IPS-18c (cell line): ENCODE measurements around the gene FASTK.

ENCODE experiments used
- H3K4me3 ChIP-seq: 2 replicates; pipeline ENCODE4 v1.7.0; 2013; ENCODE audit warnings: low read depth, mild to moderate bottlenecking, low read length, moderate library complexity; ENCODE audit not compliant: insufficient read depth
- H3K9me3 ChIP-seq: one replicate; pipeline ENCODE4 v1.6.1; 2013; ENCODE audit warnings: mild to moderate bottlenecking, low read length, moderate library complexity; ENCODE audit not compliant: control insufficient read depth, insufficient read depth

The FASTK gene

GRCh38 chr7:151078233-151079040 lies 2.2 kb downstream of the FASTK start:
- Histone ChIP-seq H3K4me3 (no peak overlapping the region), H3K9me3 (no peaks in the 10 kb centered on the region)

GRCh38 chr7:151077705-151078232 lies 2.8 kb downstream of the FASTK start:
- no peak overlapping the region for H3K4me3 ChIP-seq
- H3K9me3 ChIP-seq, result no peaks in the 10 kb centered on the region

GRCh38 chr7:151076863-151077704 lies 3.5 kb downstream of the FASTK start:
- no peak overlapping the region for H3K4me3 ChIP-seq
- no peaks in the 10 kb centered on the region for H3K9me3 ChIP-seq

GRCh38 chr7:151075978-151076426 lies 4.6 kb downstream of the FASTK start:
- no peaks in the 10 kb centered on the region for H3K9me3 ChIP-seq
- H3K4me3 ChIP-seq, result no peak overlapping the region

- no peaks in the 10 kb centered on the region for H3K9me3 ChIP-seq
- no peak overlapping the region for H3K4me3 ChIP-seq
Measured at GRCh38 chr7:151075662-151075971, 5.0 kb downstream of the FASTK start.

GRCh38 chr7:151074817-151075661 lies 5.6 kb downstream of the FASTK start:
- no peak overlapping the region for H3K4me3 ChIP-seq
- H3K9me3 ChIP-seq, result no peaks in the 10 kb centered on the region

- Histone ChIP-seq H3K4me3 (no peak overlapping the region), H3K9me3 (no peaks in the 10 kb centered on the region)
Measured at GRCh38 chr7:151073990-151074389, 6.6 kb downstream of the FASTK start.

- Histone ChIP-seq H3K4me3 (no peak overlapping the region), H3K9me3 (no peaks in the 10 kb centered on the region)
Measured at GRCh38 chr7:151071032-151071866, 9.4 kb downstream of the FASTK start.

- H3K9me3 ChIP-seq, result no peaks in the 10 kb centered on the region
- no peak overlapping the region for H3K4me3 ChIP-seq
Measured at GRCh38 chr7:151070574-151070960, 10.0 kb downstream of the FASTK start.

GRCh38 chr7:151069841-151070573 lies 10.6 kb downstream of the FASTK start:
- Histone ChIP-seq H3K4me3 (no peak overlapping the region), H3K9me3 (no peaks in the 10 kb centered on the region)

- H3K4me3 ChIP-seq, result no peak overlapping the region
Measured at GRCh38 chr7:151068069-151068773, 12.4 kb downstream of the FASTK start.

GRCh38 chr7:151066273-151066974 lies 14.2 kb downstream of the FASTK start:
- Histone ChIP-seq H3K4me3 (no peak overlapping the region), H3K9me3 (no peaks in the 10 kb centered on the region)

More at GRCh38 chr7:151068069-151068773, 12.4 kb downstream of the FASTK start:
- no peaks in the 10 kb centered on the region for H3K9me3 ChIP-seq

- H3K4me3 ChIP-seq, result no peak overlapping the region
Measured at GRCh38 chr7:151065516-151065915, 15.1 kb downstream of the FASTK start.

GRCh38 chr7:151064993-151065392 lies 15.6 kb downstream of the FASTK start:
- H3K4me3 ChIP-seq, result no peak overlapping the region
- no peaks in the 10 kb centered on the region for H3K9me3 ChIP-seq

More at GRCh38 chr7:151065516-151065915, 15.1 kb downstream of the FASTK start:
- H3K9me3 ChIP-seq, result no peaks in the 10 kb centered on the region

- H3K9me3 ChIP-seq, result peaks cover 2% of the 10 kb centered on the region
- no peak overlapping the region for H3K4me3 ChIP-seq
Measured at GRCh38 chr7:151064454-151064853, 16.2 kb downstream of the FASTK start.
